GM23338 (cell line): Measurements from ENCODE around the gene STYK1. TPM values are rescaled to one million over a fixed set of nuclear protein-coding genes. Genes with fewer than 3 reads are reported as not detected.

ENCODE experiments used
- ATAC-seq: fragments of 200-7000 bp; cut with Tn5 transposase; 3 replicates; pipeline ENCODE4 v1.9.1; 2020
- DNase-seq: peaks from one replicate; pipeline ENCODE4 v3.0.0-alpha.2; 2015; ENCODE audit warnings: low spot score
- H2AFZ ChIP-seq: fragments of 200-600 bp; sonication (generic); 2 replicates; pipeline ENCODE4 v1.8.0; 2016; ENCODE audit warnings: antibody characterized with exemption, mild to moderate bottlenecking, moderate library complexity
- H3F3A ChIP-seq: fragments of 200-600 bp; sonication (generic); replicated peaks from 2 replicates; pipeline ENCODE4 v1.8.0; 2017; ENCODE audit warnings: antibody characterized with exemption, mixed run types, low read depth
- H3K27ac ChIP-seq: fragments of 200-600 bp; sonication (generic); 2 replicates; pipeline ENCODE4 v1.6.1; 2016; ENCODE audit warnings: low read depth
- H3K27me3 ChIP-seq: fragments of 200-600 bp; sonication (generic); 2 replicates; pipeline ENCODE4 v1.8.0; 2016; ENCODE audit warnings: mild to moderate bottlenecking, mixed run types, moderate library complexity; ENCODE audit not compliant: insufficient read depth
- H3K36me3 ChIP-seq: fragments of 200-600 bp; sonication (generic); 2 replicates; pipeline ENCODE4 v1.8.0; 2016; ENCODE audit warnings: mild to moderate bottlenecking; ENCODE audit not compliant: insufficient read depth
- H3K4me1 ChIP-seq: fragments of 200-600 bp; sonication (generic); 2 replicates; pipeline ENCODE4 v1.8.0; 2016; ENCODE audit warnings: mild to moderate bottlenecking, moderate library complexity; ENCODE audit not compliant: insufficient read depth
- H3K4me2 ChIP-seq: fragments of 200-600 bp; sonication (generic); 2 replicates; pipeline ENCODE4 v1.7.1; 2017; ENCODE audit warnings: mixed run types
- H3K4me3 ChIP-seq: fragments of 200-600 bp; sonication (generic); 2 replicates; pipeline ENCODE4 v1.6.1; 2016; ENCODE audit warnings: mixed run types
- H3K79me2 ChIP-seq: fragments of 200-600 bp; sonication (generic); replicated peaks from 2 replicates; pipeline ENCODE4 v1.8.0; 2017; ENCODE audit warnings: mild to moderate bottlenecking; ENCODE audit not compliant: insufficient read depth
- H3K9me2 ChIP-seq: fragments of 200-600 bp; sonication (generic); 2 replicates; pipeline ENCODE4 v1.8.0; 2017; ENCODE audit not compliant: insufficient read depth
- H4K20me1 ChIP-seq: fragments of 200-600 bp; sonication (generic); replicated peaks from 2 replicates; pipeline ENCODE4 v1.8.0; 2017; ENCODE audit warnings: mild to moderate bottlenecking; ENCODE audit not compliant: insufficient read depth
- H3K27ac Mint-ChIP-seq: 2 replicates; pipeline ENCODE4 v1.8.0; 2020; ENCODE audit warnings: inconsistent platforms, mild to moderate bottlenecking, moderate library complexity, mixed read lengths
- H3K27me3 Mint-ChIP-seq: 3 replicates; pipeline ENCODE4 v1.8.0; 2022; ENCODE audit warnings: low read depth, mild to moderate bottlenecking, moderate library complexity, mixed read lengths, inconsistent platforms; ENCODE audit not compliant: insufficient read depth, poor library complexity
- H3K36me3 Mint-ChIP-seq: 3 replicates; pipeline ENCODE4 v1.8.0; 2021; ENCODE audit warnings: low read depth, mild to moderate bottlenecking, inconsistent platforms, moderate library complexity, mixed read lengths
- H3K4me1 Mint-ChIP-seq: 3 replicates; pipeline ENCODE4 v1.8.0; 2020; ENCODE audit warnings: mild to moderate bottlenecking, inconsistent platforms, mixed read lengths
- H3K4me3 Mint-ChIP-seq: 3 replicates; pipeline ENCODE4 v1.8.0; 2021; ENCODE audit warnings: moderate library complexity, mild to moderate bottlenecking, inconsistent platforms, mixed read lengths
- H3K9me3 Mint-ChIP-seq: 3 replicates; pipeline ENCODE4 v1.8.0; 2020; ENCODE audit warnings: moderate library complexity, mild to moderate bottlenecking, inconsistent platforms, mixed read lengths
- CTCF ChIP-seq, 2 experiments: fragments of 200-600 bp in 1 of 2; sonication (generic) in 1 of 2; conservative IDR thresholded peaks; 2 replicates each; pipeline versions ENCODE4 v1.5.1 to v1.6.1; 2016 to 2017; ENCODE audit warnings: antibody characterized with exemption in 2 of 2, low read depth in 2 of 2, mild to moderate bottlenecking in 2 of 2, moderate library complexity in 1 of 2
- ETS1 ChIP-seq: IDR thresholded peaks from 2 replicates; pipeline ENCODE4 v1.6.1; 2016; ENCODE audit warnings: antibody characterized with exemption
- EZH2phosphoT487 ChIP-seq: fragments of 200-600 bp; sonication (generic); IDR thresholded peaks from one replicate; pipeline ENCODE4 v1.8.1; 2018; ENCODE audit warnings: antibody characterized with exemption; ENCODE audit not compliant: unreplicated experiment
- JUNB ChIP-seq: IDR thresholded peaks from one replicate; pipeline ENCODE4 v1.6.1; 2016; ENCODE audit warnings: antibody characterized with exemption; ENCODE audit not compliant: unreplicated experiment
- POLR2AphosphoS5 ChIP-seq: IDR thresholded peaks from 2 replicates; pipeline ENCODE4 v1.6.1; 2016; ENCODE audit warnings: antibody characterized with exemption, low read depth
- REST ChIP-seq: IDR thresholded peaks from one replicate; pipeline ENCODE4 v1.6.1; 2018; ENCODE audit warnings: antibody characterized with exemption; ENCODE audit not compliant: unreplicated experiment
- STAT1 ChIP-seq: IDR thresholded peaks from one replicate; pipeline ENCODE4 v1.6.1; 2016; ENCODE audit warnings: antibody characterized with exemption; ENCODE audit not compliant: unreplicated experiment
- ZNF114 ChIP-seq: fragments of 250-450 bp; sonication (Bioruptor Pico); IDR thresholded peaks from 2 replicates; pipeline ENCODE4 v1.5.0; 2020; ENCODE audit warnings: mild to moderate bottlenecking, moderate library complexity
- ZNF331 ChIP-seq: fragments of 250-450 bp; sonication (Bioruptor Pico); IDR thresholded peaks from 2 replicates; pipeline ENCODE4 v1.5.0; 2020; ENCODE audit warnings: low read depth, mild to moderate bottlenecking, moderate library complexity
- polyA plus RNA-seq: library from polyadenylated mRNA; unstranded; fragments of >200 nt; fragmentation: Nextera tagmentation; extraction: Ambion mirVana; gene quantifications from 2 replicates; pipeline ENCODE4 v1.2.1, GENCODE V29; 2016
- total RNA-seq: library from RNA; depleted of rRNA; stranded (reverse); fragments of >200 nt; shearing (Covaris generic); gene quantifications from 2 replicates; pipeline ENCODE4 v1.2.3, GENCODE V29; 2014

Gene STYK1
- total and polyA plus RNA-seq, 2 experiments from 2014 or later = 1.2 to 1.8 TPM

GRCh38 chr12:10709808-10710207, 36.0 kb upstream of the STYK1 start:
- TF ChIP-seq POLR2AphosphoS5 = no peak
- no peak for TF ChIP-seq JUNB
- TF ChIP-seq ETS1 = no peak
- no peak for TF ChIP-seq ZNF114 (CRISPR knock-in tag)
- TF ChIP-seq ZNF331 (CRISPR knock-in tag) = no peak
- no peak overlapping the region for H3K4me3 ChIP-seq
- Mint-ChIP-seq H3K4me1 (no peaks in the 10 kb centered on the region), H3K9me3 (no peaks in the 10 kb centered on the region), H3K27ac (no peak overlapping the region), H3K27me3 (no peaks in the 10 kb centered on the region), H3K36me3 (peaks cover 84% of the 10 kb centered on the region), H3K4me3 (no peak overlapping the region)
- no peaks in the 10 kb centered on the region for H3F3A ChIP-seq
- no peak overlapping the region for H3K27ac ChIP-seq
- H3K36me3 ChIP-seq = peaks cover 70% of the 10 kb centered on the region
- no peak overlapping the region for H3K4me2 ChIP-seq
- DNase-seq (no peak), ATAC-seq (no peak)
- no peak overlapping the region for H2AFZ ChIP-seq
- peaks cover 19% of the 10 kb centered on the region; the same call in 1 of the 2 replicates for H4K20me1 ChIP-seq
- H3K79me2 ChIP-seq = peaks cover 66% of the 10 kb centered on the region
- H3K9me2 ChIP-seq = no peaks in the 10 kb centered on the region
- H3K27me3 ChIP-seq = no peaks in the 10 kb centered on the region
- no peaks in the 10 kb centered on the region for H3K4me1 ChIP-seq

GRCh38 chr12:10708862-10709261, 35.0 kb upstream of the STYK1 start:
- H3K27ac Mint-ChIP-seq = no peak overlapping the region

GRCh38 chr12:10705655-10706054, 31.8 kb upstream of the STYK1 start:
- Histone ChIP-seq H3K4me1 (no peaks in the 10 kb centered on the region), H3K27ac (no peak overlapping the region), H3K9me2 (no peaks in the 10 kb centered on the region), H3F3A (no peaks in the 10 kb centered on the region), H3K27me3 (no peaks in the 10 kb centered on the region), H3K79me2 (peaks cover 43% of the 10 kb centered on the region), H4K20me1 (peaks cover 20% of the 10 kb centered on the region; the same call in 1 of the 2 replicates), H3K4me2 (no peak overlapping the region), H2AFZ (no peak overlapping the region), H3K36me3 (peaks cover 68% of the 10 kb centered on the region), H3K4me3 (no peak overlapping the region)
- ATAC-seq = no peak
- H3K36me3 Mint-ChIP-seq = peaks cover 85% of the 10 kb centered on the region
- no peaks in the 10 kb centered on the region for H3K9me3 Mint-ChIP-seq
- H3K4me1 Mint-ChIP-seq = no peaks in the 10 kb centered on the region
- no peak for DNase-seq
- no peak overlapping the region for H3K27ac Mint-ChIP-seq
- H3K4me3 Mint-ChIP-seq = no peak overlapping the region
- no peaks in the 10 kb centered on the region for H3K27me3 Mint-ChIP-seq
- no peak for TF ChIP-seq JUNB
- no peak for TF ChIP-seq STAT1
- TF ChIP-seq REST = no peak
- no peak for TF ChIP-seq ZNF114 (CRISPR knock-in tag)
- TF ChIP-seq POLR2AphosphoS5 = no peak
- no peak for TF ChIP-seq EZH2phosphoT487
- no peak for TF ChIP-seq ZNF331 (CRISPR knock-in tag)
- no peak for TF ChIP-seq CTCF (conservative IDR thresholded peaks at IDR 0.05; ENCODE audit: low read depth in 2 of 2)

More at GRCh38 chr12:10708862-10709261, 35.0 kb upstream of the STYK1 start:
- no peak overlapping the region for H3K4me2 ChIP-seq
- Mint-ChIP-seq H3K4me1 (no peaks in the 10 kb centered on the region), H3K9me3 (no peaks in the 10 kb centered on the region), H3K36me3 (peaks cover 84% of the 10 kb centered on the region), H3K4me3 (no peak overlapping the region), H3K27me3 (no peaks in the 10 kb centered on the region)
- H3K4me1 ChIP-seq = no peaks in the 10 kb centered on the region
- H3K4me3 ChIP-seq = no peak overlapping the region
- peaks cover 60% of the 10 kb centered on the region for H3K79me2 ChIP-seq
- no peak for TF ChIP-seq ZNF114 (CRISPR knock-in tag)
- no peak for ATAC-seq
- peaks cover 63% of the 10 kb centered on the region for H3K36me3 ChIP-seq
- no peaks in the 10 kb centered on the region for H3F3A ChIP-seq
- no peak overlapping the region for H2AFZ ChIP-seq
- no peak overlapping the region for H3K27ac ChIP-seq
- H3K9me2 ChIP-seq = no peaks in the 10 kb centered on the region
- no peaks in the 10 kb centered on the region for H3K27me3 ChIP-seq
- DNase-seq = no peak
- peaks cover 19% of the 10 kb centered on the region; the same call in 1 of the 2 replicates for H4K20me1 ChIP-seq
